GM10266 (cell line): Measurements from ENCODE around the gene MGAT4A.
"Not testable (repeated sequence)": the region's sequence is repeated elsewhere in the genome, so short reads cannot be mapped to it uniquely, and the experiment has no call there.

Experiments used
- DNase-seq: peaks from one replicate; pipeline ENCODE4 v3.0.0; 2012; ENCODE audit errors: extremely low spot score
- TF ChIP-seq, protein P1 (sequence below): IDR thresholded peaks from 2 replicates; pipeline ENCODE4 v1.5.1; 2012; ENCODE audit warnings: mild to moderate bottlenecking, low read depth; ENCODE audit not compliant: control insufficient read depth, insufficient read depth; ENCODE audit errors: missing control alignments

The MGAT4A gene

DNA sequence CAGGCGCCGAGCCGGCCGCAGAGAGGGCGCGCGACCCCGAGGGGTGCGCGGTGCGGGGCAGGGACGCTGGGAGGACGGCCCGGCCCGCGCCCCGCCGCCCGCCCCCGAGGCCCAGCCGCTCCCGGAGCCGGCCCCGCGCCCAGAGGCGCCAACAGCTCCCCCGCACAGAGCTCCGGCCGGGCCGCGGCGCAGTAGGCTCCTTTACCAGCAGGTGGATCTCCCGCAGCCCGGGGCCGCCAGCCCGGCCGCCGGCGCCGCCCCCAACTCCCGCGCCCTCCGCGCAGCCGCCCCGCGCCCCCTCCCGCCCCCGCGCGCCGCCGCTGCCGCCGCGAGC lies 258 bp downstream of the MGAT4A start:
- peak; percentile 86 for DNase-seq
- TF ChIP-seq, protein P1, sequence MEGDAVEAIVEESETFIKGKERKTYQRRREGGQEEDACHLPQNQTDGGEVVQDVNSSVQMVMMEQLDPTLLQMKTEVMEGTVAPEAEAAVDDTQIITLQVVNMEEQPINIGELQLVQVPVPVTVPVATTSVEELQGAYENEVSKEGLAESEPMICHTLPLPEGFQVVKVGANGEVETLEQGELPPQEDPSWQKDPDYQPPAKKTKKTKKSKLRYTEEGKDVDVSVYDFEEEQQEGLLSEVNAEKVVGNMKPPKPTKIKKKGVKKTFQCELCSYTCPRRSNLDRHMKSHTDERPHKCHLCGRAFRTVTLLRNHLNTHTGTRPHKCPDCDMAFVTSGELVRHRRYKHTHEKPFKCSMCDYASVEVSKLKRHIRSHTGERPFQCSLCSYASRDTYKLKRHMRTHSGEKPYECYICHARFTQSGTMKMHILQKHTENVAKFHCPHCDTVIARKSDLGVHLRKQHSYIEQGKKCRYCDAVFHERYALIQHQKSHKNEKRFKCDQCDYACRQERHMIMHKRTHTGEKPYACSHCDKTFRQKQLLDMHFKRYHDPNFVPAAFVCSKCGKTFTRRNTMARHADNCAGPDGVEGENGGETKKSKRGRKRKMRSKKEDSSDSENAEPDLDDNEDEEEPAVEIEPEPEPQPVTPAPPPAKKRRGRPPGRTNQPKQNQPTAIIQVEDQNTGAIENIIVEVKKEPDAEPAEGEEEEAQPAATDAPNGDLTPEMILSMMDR, result peak; percentile 23

DNA sequence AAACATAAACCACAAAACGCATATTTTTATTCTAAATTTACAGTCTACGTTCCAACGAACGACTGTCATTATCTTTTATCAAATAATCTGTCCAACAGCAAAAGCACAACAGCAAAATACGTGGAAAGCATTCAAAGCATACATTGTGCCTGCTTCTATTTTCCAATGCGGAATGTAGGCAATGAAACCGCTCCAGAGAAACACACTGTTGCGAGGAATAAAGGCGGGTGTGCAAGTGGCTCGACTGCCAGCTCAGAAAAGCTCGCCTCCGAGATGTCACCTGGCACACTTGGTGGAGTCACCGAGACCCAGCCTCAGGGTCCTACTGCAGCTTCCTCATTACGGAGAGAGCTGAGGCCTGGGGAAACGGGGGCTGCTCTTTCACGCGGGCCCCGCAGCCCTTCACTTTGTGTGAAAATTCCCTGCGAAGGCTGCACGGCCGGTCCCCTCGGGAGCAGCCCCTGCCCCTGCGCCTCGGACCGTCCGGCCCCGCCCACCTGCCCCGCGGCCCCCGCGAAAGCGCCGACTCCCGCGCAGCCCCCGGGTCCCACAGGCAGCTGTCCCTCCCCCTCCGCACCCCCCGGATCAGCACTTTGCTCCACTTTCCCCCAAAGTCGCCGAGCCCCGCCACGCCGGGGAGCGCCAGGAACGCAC lies 752 bp downstream of the MGAT4A start:
- peak; percentile 44 for DNase-seq
- TF ChIP-seq, protein P1, result no peak

DNA sequence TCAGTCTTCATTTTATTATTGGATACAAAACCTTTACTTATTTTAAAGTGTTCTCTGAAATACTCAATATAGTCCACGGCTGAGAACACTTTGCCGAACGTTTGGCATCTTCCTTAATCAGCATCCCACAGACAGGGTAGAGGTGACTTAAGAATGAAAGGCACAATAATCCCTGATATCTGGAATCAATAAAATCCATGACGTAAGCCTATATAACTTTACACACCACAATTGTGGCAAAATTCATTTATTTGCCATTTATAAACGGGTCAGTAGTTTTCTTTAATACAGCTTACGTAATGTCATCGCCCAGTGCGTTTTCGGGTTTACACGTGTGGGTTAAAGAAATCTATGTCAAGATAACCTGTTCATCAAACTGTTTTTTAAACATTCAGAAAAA lies 1.3 kb downstream of the MGAT4A start:
- DNase-seq, result no peak
- TF ChIP-seq, protein P1, result no peak

DNA sequence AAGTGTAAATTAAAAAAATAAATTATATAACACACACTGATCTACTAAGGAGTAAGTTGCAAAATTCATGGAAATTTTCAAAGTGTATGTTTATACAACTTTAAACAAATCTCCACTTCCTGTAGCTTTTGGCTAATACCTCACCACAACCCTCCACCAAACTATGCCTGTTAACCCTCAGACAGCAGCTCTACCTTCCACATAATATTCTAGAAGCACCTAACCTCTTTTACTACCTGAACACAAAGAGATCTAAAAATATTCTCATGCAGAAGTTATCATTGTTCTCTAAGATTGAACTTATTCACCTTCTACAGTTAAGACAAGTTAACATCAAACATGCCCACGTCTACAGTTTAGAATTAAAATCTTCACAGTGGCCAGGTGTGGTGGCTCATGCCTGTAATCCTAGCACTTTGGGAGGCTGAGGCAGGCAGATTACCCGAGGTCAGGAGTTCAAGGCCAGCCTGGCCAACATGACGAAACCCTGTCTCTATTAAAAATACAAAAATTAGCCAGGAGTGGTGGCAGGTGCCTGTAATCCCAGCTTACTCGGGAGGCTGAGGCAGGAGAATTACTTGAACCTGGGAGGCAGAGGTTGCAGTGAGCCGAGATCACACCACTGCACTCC lies 2.7 kb downstream of the MGAT4A start:
- not testable (repeated sequence) for DNase-seq

DNA sequence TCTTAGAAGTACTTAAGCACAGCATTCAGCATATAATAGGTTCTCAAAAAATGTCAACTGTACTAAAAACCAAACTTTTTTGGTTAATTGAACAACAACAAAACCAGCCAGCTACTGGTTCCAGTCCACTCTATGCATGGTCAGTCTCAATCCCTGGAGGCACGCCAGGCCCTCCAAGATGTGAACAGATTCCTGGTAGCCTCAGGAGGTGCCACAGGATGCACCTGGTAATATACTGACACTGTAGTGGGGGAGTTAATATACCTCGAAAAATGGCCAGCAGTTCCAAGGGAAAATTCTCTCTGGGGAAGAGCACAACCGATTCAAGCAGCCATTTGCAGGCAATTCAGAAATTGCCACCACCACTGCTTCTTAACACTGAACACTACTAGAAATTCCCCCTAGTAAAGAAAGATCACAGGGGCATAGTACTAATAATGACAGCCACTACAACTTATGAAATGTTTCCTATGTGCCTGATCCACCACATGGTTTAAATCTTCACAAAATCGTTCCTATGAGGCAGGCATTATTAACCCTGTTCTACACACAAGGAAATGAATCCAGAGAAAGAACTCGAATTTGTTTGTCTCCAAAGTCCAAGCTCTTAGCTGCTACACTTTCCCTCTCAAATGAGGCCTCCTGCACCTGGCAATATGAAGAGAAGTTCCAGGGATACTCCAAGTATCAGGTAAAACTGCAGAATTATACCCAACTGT lies 3.4 kb downstream of the MGAT4A start:
- TF ChIP-seq, protein P1, result no peak
- no peak for DNase-seq

DNA sequence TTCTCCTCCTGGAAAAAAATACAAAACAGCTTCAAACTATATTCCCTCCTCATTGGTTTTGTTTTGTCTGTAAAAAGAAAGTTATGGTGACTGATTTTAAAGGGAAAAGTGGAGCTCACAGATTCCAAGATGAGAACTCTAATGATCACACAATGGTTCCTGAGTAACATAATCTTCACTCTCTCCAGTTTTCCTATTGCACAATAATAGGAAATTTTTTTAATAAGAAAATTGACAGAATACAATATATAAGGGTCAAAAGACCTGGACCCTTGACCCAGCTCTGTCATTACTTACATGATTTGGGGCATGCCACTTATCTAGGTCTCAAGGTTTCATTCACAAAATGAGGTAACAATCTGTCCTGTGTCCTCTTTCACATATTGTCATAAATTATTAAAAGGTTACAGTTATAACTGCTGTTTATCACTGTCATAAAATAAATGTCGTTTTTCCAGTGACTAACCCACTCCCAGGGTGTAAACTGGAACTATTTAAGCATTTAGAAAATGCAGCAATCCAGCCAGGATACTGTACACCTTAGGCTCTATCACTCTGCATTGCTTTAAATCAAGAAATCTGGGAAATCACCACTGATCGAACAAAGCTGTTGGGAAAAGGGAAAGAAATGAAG lies 4.1 kb downstream of the MGAT4A start:
- TF ChIP-seq, protein P1, result no peak
- no peak for DNase-seq

DNA sequence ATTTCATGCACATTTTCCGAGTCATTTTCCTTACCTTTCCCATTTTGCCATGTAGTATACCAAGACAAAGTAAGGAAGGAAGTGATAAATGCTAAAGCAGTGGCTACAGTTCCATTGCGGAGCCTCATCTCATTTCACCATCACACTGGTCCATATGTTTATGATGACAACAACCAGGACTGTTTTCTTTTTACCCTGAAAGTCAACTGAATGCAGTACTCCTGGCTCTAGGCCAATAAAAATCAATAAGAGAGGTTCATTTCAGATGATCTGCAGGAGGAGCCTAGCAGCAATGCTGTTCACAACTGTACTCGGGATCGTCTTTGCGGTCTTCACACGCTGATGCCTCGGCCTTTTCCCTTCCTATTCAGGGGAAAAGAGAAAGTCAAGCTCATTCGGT lies 4.7 kb downstream of the MGAT4A start:
- no peak for DNase-seq
- TF ChIP-seq, protein P1, result no peak
